NOMO-1 (cell line): Measurements from ENCODE around the gene COL15A1.

Experiments
- DNase-seq, 2 experiments: peaks; one replicate each; lab custom pipeline; 2025; ENCODE audit not compliant: unreplicated experiment in 2 of 2; lab: John Stamatoyannopoulos, UW

Gene COL15A1

GRCh38 chr9:98971168-98971914, 27.6 kb downstream of the COL15A1 start:
- no peak for DNase-seq

GRCh38 chr9:98971915-98972223, 28.2 kb downstream of the COL15A1 start:
- no peak for DNase-seq

GRCh38 chr9:98972716-98973115, 29.0 kb downstream of the COL15A1 start:
- DNase-seq = no peak

- DNase-seq = no peak
These were observed 29.5 kb downstream of the COL15A1 start for GRCh38 chr9:98973171-98973570.

GRCh38 chr9:98973576-98973975, 29.9 kb downstream of the COL15A1 start:
- DNase-seq = no peak

GRCh38 chr9:98974106-98974505, 30.4 kb downstream of the COL15A1 start:
- DNase-seq = no peak

- DNase-seq = no peak
These were observed 30.8 kb downstream of the COL15A1 start for GRCh38 chr9:98974554-98974953.

GRCh38 chr9:98974994-98975712, 31.4 kb downstream of the COL15A1 start:
- DNase-seq = peak; percentile 42 to 57

GRCh38 chr9:98975838-98976237, 32.1 kb downstream of the COL15A1 start:
- DNase-seq = no peak

- DNase-seq = no peak
These were observed 33.6 kb downstream of the COL15A1 start for GRCh38 chr9:98977246-98977714.

GRCh38 chr9:98977813-98978212, 34.1 kb downstream of the COL15A1 start:
- no peak for DNase-seq

- DNase-seq = no peak
These were observed 34.5 kb downstream of the COL15A1 start for GRCh38 chr9:98978231-98978681.

GRCh38 chr9:98980291-98980690, 36.6 kb downstream of the COL15A1 start:
- DNase-seq = no peak

- DNase-seq = no peak
These were observed 39.9 kb downstream of the COL15A1 start for GRCh38 chr9:98983295-98984268.

- DNase-seq = no peak
These were observed 41.9 kb downstream of the COL15A1 start for GRCh38 chr9:98985596-98985995.

- DNase-seq = no peak
These were observed 43.4 kb downstream of the COL15A1 start for GRCh38 chr9:98986866-98987651.

- peak; percentile 11 to 34 for DNase-seq
These were observed 45.6 kb downstream of the COL15A1 start for GRCh38 chr9:98989036-98990000.

GRCh38 chr9:98990181-98990870, 46.6 kb downstream of the COL15A1 start:
- DNase-seq = no peak
